Measurements from ENCODE around the gene NCAM2.

NCAM2 gene

DNA sequence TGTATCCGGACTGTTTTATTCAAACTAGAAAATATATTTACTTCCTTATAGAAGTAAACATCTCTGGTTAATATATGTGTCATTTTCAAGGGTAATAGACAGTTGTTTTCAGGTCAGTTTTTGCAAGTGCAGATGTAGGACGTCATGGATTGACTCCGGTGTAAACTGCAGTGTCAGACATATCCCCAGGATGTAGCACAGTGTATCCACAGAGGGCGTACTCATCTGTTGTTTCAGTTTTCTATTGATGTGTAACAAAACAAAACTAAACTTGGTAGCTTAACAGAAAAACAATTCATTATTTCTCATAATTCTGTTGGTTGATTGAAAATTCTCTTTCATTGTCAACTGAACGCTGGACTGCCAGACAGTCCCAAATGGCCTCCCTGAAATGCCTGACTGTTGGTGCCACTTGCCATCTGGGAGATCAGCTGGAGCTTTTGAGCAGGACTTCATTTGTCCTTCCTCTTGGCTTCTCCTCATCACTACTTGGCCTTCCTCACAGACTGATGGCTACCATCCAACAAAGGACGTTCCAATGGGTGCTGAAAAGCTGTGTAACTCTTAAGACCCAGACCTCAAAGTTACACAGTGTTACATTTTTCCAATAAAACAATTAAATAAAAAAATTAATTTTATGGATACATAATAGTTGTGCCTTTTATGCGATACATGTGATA is 181.6 kb downstream of the NCAM2 start:
- H3K27me3 ChIP-seq (ENCODE audit: control insufficient read depth in 1 of 2, insufficient read depth in 2 of 2, low read length in 2 of 2): no peaks in the 10 kb centered on the region
- no peak overlapping the region for H3K9ac ChIP-seq (ENCODE audit: low read length)
- H3K36me3 ChIP-seq (ENCODE audit: insufficient read depth, low read length): no peaks in the 10 kb centered on the region
- no peak overlapping the region for H3K4me3 ChIP-seq (ENCODE audit: low read depth in 1 of 2, low read length in 2 of 2)
- peaks cover 6% of the 10 kb centered on the region for H3K4me1 ChIP-seq (ENCODE audit: insufficient read depth, low read length)
- H3K9me3 ChIP-seq (ENCODE audit: low read length): no peaks in the 10 kb centered on the region
- H3K27ac ChIP-seq (ENCODE audit: low read depth, low read length): no peak overlapping the region

DNA sequence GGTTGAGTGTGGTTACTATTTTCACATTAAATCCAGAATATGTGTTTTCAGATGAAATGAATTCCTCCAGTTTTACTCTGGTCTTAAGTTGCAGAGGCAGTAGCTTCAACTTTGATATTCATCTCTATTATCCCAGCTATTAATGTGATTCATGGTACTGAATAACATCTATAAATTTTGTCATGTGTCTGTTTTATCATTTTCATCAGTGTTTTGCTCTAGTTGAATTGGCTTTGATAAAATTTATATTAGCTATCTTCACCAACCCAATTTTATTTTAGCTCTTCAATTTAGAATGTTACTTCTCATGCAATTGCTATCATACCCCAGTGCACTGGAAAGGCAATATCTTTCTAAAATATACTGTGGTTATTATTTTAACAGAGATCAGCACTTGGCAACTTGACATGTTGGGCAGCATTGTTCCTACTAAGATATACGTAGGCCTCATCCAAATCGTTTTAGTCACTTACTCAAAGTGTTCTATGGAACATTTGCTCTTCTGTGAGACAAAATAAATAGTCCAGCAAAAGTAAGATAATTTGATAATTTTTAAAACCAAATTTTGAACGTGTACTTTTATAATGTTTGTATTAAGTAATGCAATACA is 184.3 kb downstream of the NCAM2 start:
- no peak overlapping the region for H3K4me3 ChIP-seq (ENCODE audit: low read depth in 1 of 2, low read length in 2 of 2)
- no peak overlapping the region for H3K9ac ChIP-seq (ENCODE audit: low read length)
- peaks cover 6% of the 10 kb centered on the region for H3K4me1 ChIP-seq (ENCODE audit: insufficient read depth, low read length)
- H3K27me3 ChIP-seq (ENCODE audit: control insufficient read depth in 1 of 2, insufficient read depth in 2 of 2, low read length in 2 of 2): no peaks in the 10 kb centered on the region
- H3K36me3 ChIP-seq (ENCODE audit: insufficient read depth, low read length): no peaks in the 10 kb centered on the region
- no peaks in the 10 kb centered on the region for H3K9me3 ChIP-seq (ENCODE audit: low read length)
- no peak overlapping the region for H3K27ac ChIP-seq (ENCODE audit: low read depth, low read length)

DNA sequence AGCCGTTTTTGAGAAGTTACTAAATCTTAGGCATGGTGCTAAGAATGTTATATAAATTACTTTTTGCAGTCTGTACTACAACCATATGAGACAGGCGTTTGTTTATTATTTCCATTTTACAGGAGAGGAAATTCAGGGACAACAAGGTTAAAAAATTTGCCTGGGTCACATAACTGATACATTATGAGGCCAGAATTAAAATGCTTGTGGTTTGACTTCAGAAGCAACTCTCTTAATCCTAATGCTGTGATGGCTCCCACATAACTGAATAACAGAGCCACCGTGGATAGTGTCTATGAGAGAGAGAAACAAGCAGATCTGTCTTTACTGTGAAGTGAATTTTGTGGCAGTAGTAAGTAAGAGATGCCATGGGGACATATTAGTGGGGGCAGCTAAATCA is 184.9 kb downstream of the NCAM2 start:
- H3K4me1 ChIP-seq (ENCODE audit: insufficient read depth, low read length): peaks cover 6% of the 10 kb centered on the region
- no peak overlapping the region for H3K27ac ChIP-seq (ENCODE audit: low read depth, low read length)
- H3K4me3 ChIP-seq (ENCODE audit: low read depth in 1 of 2, low read length in 2 of 2): no peak overlapping the region
- no peak overlapping the region for H3K9ac ChIP-seq (ENCODE audit: low read length)
- no peaks in the 10 kb centered on the region for H3K36me3 ChIP-seq (ENCODE audit: insufficient read depth, low read length)
- H3K27me3 ChIP-seq (ENCODE audit: control insufficient read depth in 1 of 2, insufficient read depth in 2 of 2, low read length in 2 of 2): no peaks in the 10 kb centered on the region
- no peaks in the 10 kb centered on the region for H3K9me3 ChIP-seq (ENCODE audit: low read length)

DNA sequence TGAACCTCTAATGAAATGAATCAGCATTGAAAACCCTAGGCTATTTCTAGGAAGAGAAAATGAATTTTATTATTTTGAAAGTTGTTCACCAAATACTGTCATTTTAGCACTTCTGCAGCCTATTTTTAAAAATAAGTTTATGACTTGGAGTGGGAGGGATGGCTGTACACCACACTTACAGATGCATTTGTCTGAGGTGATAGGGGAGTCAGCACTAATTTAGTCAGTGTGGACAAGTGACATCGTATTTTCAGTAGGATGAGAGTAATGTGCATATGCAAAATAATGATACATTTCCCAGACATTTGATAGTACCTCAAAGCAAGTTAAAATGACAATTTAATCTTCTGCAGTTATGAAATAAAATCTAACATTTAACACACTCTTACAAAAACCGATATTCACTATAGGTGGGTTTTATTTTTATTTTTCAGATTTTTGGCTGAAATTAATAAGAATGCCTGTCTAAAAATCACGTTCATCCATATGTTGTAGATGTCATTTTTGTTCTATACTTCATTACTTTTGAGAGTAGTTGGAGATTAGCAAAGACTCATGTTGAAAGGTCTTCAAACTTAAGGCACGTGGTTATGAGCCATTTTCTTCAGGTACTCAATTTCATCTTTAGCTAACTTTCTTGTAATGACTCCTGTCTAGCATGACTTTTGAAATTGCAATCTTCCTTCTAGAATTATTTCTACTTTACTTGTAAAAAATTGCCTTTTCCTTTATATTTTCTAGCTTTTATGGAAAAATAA is 186.7 kb downstream of the NCAM2 start:
- H3K4me1 ChIP-seq (ENCODE audit: insufficient read depth, low read length): peaks cover 16% of the 10 kb centered on the region
- H3K4me3 ChIP-seq (ENCODE audit: low read depth in 1 of 2, low read length in 2 of 2): no peak overlapping the region
- no peaks in the 10 kb centered on the region for H3K9me3 ChIP-seq (ENCODE audit: low read length)
- no peak overlapping the region for H3K27ac ChIP-seq (ENCODE audit: low read depth, low read length)
- no peaks in the 10 kb centered on the region for H3K36me3 ChIP-seq (ENCODE audit: insufficient read depth, low read length)
- H3K9ac ChIP-seq (ENCODE audit: low read length): no peak overlapping the region
- H3K27me3 ChIP-seq (ENCODE audit: control insufficient read depth in 1 of 2, insufficient read depth in 2 of 2, low read length in 2 of 2): no peaks in the 10 kb centered on the region

DNA sequence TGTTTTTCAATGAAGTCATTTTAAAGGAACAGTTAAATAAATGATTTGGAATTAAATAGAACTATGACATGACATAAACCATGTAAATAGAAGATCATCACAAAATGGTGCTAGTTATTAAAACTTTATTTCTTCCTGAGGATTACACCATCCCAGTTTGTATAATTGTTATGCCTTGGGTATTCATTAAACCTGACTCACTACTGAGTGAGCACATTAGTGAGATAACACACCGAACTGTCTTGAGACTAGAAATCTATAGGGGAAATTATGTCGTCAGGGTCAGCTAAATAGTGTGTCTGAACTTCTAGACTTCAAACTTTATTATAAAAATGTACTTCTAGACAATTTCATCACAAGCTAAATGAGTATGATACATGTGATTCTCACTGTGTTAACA is 189.4 kb downstream of the NCAM2 start:
- no peak overlapping the region for H3K9ac ChIP-seq (ENCODE audit: low read length)
- no peak overlapping the region for H3K4me3 ChIP-seq (ENCODE audit: low read depth in 1 of 2, low read length in 2 of 2)
- H3K36me3 ChIP-seq (ENCODE audit: insufficient read depth, low read length): no peaks in the 10 kb centered on the region
- no peaks in the 10 kb centered on the region for H3K27me3 ChIP-seq (ENCODE audit: control insufficient read depth in 1 of 2, insufficient read depth in 2 of 2, low read length in 2 of 2)
- H3K27ac ChIP-seq (ENCODE audit: low read depth, low read length): no peak overlapping the region
- no peaks in the 10 kb centered on the region for H3K9me3 ChIP-seq (ENCODE audit: low read length)
- peaks cover 27% of the 10 kb centered on the region for H3K4me1 ChIP-seq (ENCODE audit: insufficient read depth, low read length)

DNA sequence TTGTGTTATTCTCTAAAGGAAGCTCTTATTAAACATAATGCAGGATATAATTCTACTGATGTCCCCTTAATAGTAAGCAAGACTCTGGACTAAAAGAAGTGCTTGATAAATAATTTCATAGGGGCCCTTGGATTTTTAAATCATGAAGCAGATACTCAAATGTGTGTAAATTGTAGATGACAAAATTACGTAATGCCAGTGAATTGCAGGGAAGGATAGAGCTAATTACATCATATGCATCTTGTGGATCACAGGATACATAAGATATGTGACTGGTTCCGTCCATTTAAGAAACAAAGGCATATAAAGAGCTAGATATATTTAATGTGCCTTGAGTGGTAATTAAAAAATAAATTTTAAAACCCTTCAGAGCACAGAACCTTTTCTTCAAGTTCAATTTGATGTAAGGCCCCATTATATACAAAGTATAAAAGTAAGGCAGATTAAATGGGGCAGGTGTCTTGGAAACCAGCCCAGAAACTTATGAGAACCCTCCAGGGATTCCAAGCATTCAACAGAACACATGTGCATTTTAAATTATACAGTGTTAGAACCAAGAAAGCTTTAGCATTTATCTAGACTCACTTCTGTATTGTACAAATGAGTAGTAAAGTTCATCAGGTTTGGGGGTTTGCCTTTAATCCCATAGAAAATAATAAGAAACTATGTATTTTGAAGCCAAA is 190.4 kb downstream of the NCAM2 start:
- Histone ChIP-seq H3K4me1 (ENCODE audit: insufficient read depth, low read length) (peaks cover 21% of the 10 kb centered on the region), H3K9me3 (ENCODE audit: low read length) (no peaks in the 10 kb centered on the region), H3K27me3 (ENCODE audit: control insufficient read depth in 1 of 2, insufficient read depth in 2 of 2, low read length in 2 of 2) (no peaks in the 10 kb centered on the region), H3K4me3 (ENCODE audit: low read depth in 1 of 2, low read length in 2 of 2) (no peak overlapping the region), H3K36me3 (ENCODE audit: insufficient read depth, low read length) (no peaks in the 10 kb centered on the region), H3K9ac (ENCODE audit: low read length) (no peak overlapping the region), H3K27ac (ENCODE audit: low read depth, low read length) (no peak overlapping the region)

DNA sequence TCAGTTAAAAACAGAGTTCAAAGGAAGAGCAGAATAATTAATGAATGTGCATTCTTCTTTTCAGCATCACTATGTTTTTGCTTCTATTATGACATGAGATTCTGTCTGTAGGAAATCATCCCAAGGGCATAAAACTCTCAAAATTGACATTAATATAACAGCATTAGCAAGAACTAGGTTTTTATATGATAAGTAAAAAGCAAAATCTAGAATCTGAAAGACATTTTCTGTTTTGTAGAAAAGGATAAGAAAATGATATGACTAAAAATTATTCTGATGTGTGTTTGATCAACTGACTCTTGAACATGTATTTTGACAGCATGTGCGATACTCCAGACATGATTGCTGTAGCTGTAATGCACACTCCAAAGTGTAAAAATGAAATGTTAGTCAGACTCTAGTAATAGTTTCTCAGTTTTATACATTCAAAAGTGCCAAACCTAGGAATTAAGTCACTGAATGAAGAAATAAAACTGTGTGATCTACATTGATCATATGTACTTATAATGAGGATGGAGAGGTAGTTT is 197.3 kb downstream of the NCAM2 start:
- H3K36me3 ChIP-seq (ENCODE audit: insufficient read depth, low read length): no peaks in the 10 kb centered on the region
- H3K9me3 ChIP-seq (ENCODE audit: low read length): no peaks in the 10 kb centered on the region
- H3K4me1 ChIP-seq (ENCODE audit: insufficient read depth, low read length): peaks cover 34% of the 10 kb centered on the region
- H3K9ac ChIP-seq (ENCODE audit: low read length): no peak overlapping the region
- no peak overlapping the region for H3K4me3 ChIP-seq (ENCODE audit: low read depth in 1 of 2, low read length in 2 of 2)
- no peaks in the 10 kb centered on the region for H3K27me3 ChIP-seq (ENCODE audit: control insufficient read depth in 1 of 2, insufficient read depth in 2 of 2, low read length in 2 of 2)
- H3K27ac ChIP-seq (ENCODE audit: low read depth, low read length): no peak overlapping the region

DNA sequence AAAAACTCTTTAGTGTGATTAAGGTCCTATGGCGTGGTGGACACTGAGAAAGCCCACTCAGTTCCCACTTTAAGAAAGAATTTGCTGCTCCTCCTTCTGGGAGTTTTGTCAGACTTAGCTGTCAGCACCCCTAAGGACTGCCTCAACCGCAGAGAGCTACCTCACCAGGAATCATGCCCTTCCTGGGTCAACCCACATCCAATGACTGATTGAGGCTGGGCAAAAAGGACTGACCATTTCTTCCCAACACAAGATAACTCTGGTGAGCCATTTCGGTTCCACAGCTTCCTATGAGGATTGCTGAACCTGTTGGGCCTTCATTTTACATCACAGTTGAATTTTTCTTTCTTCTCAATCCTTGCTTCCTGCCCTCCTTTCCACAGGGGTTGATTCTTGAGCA is 197.9 kb downstream of the NCAM2 start:
- Histone ChIP-seq H3K36me3 (ENCODE audit: insufficient read depth, low read length) (no peaks in the 10 kb centered on the region), H3K27me3 (ENCODE audit: control insufficient read depth in 1 of 2, insufficient read depth in 2 of 2, low read length in 2 of 2) (no peaks in the 10 kb centered on the region), H3K27ac (ENCODE audit: low read depth, low read length) (no peak overlapping the region), H3K4me3 (ENCODE audit: low read depth in 1 of 2, low read length in 2 of 2) (no peak overlapping the region), H3K4me1 (ENCODE audit: insufficient read depth, low read length) (peaks cover 29% of the 10 kb centered on the region), H3K9ac (ENCODE audit: low read length) (no peak overlapping the region), H3K9me3 (ENCODE audit: low read length) (no peaks in the 10 kb centered on the region)

DNA sequence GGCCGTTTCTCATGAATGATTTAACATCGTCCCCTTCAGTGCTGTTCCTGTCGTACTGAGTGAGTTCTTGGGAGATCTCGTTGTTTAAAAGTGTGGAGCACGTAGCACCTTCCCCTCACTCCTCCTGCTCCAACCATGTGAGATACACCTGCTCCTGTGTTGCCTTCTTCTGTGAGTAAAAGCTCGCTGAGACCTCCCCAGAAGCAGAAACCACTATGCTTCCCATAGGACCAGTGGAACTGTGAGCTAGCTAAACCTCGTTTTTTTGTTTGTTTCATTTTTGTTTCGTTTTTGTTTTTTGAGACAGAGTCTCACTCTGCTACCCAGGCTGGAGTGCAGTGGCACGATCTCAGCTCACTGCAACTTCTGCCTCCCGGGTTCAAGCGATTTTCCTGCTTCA is 198.6 kb downstream of the NCAM2 start:
- Histone ChIP-seq H3K4me3 (ENCODE audit: low read depth in 1 of 2, low read length in 2 of 2) (no peak overlapping the region), H3K4me1 (ENCODE audit: insufficient read depth, low read length) (peaks cover 34% of the 10 kb centered on the region), H3K27me3 (ENCODE audit: control insufficient read depth in 1 of 2, insufficient read depth in 2 of 2, low read length in 2 of 2) (no peaks in the 10 kb centered on the region), H3K27ac (ENCODE audit: low read depth, low read length) (no peak overlapping the region), H3K9ac (ENCODE audit: low read length) (no peak overlapping the region), H3K9me3 (ENCODE audit: low read length) (no peaks in the 10 kb centered on the region), H3K36me3 (ENCODE audit: insufficient read depth, low read length) (no peaks in the 10 kb centered on the region)

DNA sequence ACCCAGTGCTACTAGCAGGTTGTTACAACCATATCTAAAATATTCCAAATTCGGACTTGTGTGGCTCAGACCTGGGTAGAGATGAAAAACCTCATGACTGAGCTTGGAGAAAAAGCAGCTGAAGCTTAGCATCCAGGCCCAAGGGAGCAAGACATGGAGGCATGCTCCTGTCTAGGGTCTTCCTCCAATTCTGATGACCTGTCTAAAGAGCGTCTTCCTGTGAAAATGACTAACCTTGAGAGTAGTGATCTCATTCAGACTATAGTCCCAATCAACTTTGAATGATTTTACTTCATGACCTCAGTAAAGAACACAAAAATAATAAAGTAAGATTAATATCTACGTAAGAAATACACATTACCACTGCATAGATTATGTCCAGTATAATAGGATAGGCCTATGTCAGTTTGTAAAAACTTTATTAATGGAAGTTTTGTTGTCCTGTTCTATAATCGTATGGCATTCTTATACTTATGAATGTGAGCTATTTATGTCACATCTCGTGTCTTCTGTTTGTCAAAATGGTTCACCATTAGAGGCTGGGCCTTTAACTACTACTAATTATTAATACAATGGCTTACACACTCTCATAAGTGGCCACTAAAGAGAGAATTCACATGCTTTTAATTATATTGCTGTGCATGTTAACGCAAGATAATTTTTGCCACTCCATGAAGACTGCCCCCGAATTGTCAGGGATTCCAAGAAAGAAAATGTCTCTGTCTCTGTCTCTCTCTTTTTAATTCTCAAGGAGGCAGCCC is 201.3 kb downstream of the NCAM2 start:
- H3K9me3 ChIP-seq (ENCODE audit: low read length): no peaks in the 10 kb centered on the region
- no peaks in the 10 kb centered on the region for H3K36me3 ChIP-seq (ENCODE audit: insufficient read depth, low read length)
- peaks cover 35% of the 10 kb centered on the region for H3K4me1 ChIP-seq (ENCODE audit: insufficient read depth, low read length)
- no peak overlapping the region for H3K9ac ChIP-seq (ENCODE audit: low read length)
- no peaks in the 10 kb centered on the region for H3K27me3 ChIP-seq (ENCODE audit: control insufficient read depth in 1 of 2, insufficient read depth in 2 of 2, low read length in 2 of 2)
- H3K4me3 ChIP-seq (ENCODE audit: low read depth in 1 of 2, low read length in 2 of 2): no peak overlapping the region
- H3K27ac ChIP-seq (ENCODE audit: low read depth, low read length): peak overlapping the region; percentile 65
